IPS DF 19.7 (cell line): ENCODE measurements around the gene ZNF101.
"Not testable (repeated sequence)": the region's sequence is repeated elsewhere in the genome, so short reads cannot be mapped to it uniquely, and the experiment has no call there.

Experiments used
- DNase-seq: peaks from one replicate; pipeline ENCODE4 v3.0.0-alpha.2; 2013; ENCODE audit warnings: low read depth, low spot score

The ZNF101 gene

DNA sequence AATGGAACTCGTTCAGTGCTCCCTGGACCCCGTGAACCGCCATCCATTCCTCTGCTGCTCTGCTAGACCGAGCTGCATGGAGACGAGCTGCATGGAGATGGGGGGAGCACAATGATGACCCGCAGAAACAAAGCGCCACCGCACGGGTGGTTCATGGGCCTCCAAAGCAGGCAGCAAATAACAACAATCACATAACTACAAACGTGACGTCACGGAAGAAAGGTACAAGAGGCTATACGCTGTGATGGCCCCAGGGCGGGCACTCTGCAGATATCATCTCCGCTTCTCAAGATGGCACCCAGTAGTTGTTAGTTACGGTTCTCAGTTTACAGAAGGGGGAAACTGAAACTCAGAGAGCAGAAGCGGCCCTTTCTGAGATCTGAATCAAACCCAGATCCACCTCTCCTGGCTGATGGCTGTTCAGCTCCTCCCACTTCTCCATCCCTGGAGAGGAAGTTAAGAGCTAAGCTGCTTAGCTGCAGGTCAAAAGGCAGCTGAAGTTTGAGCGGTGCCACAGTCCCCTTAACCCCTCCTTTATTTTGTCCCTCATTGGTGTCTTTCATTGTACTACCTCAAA lies 6.9 kb upstream of the ZNF101 start:
- DNase-seq, result no peak

DNA sequence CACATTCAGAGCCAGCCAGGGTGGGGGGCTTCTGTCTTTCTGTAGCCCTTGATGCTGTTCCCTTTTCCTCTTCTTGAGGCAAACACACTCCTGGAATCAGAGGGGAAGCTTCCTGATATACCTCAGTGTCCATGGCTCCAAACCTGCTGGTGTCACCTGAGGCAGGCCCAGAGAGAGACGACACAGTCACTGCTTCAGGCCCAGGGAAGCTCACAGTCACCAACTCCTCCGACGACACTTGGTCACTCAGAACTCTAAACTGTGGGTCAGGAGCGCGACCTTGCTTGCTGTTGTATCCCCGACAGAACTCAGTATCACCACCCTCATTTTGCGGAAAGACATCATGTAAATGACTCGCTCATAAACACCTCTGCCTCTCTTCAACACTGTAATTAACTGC lies 6.3 kb upstream of the ZNF101 start:
- no peak for DNase-seq

DNA sequence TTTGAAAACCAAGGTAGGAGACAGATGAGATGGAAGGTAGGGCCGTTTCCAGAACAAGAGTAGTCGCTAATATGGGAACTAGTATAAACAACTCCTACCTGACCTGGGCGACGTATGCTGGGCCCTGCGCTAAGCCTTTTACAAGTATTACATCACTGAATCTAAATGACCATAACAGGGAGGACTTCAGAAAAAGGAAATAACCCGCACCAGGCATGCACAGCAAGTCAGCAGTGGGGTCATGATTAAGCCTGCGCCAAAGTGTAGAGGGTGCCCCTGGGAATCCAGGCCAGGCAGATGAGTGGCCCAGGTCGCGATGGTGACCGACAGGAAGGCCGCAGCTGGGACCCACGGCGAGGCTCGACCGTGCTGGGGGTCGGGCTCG lies 5.8 kb upstream of the ZNF101 start:
- DNase-seq, result no peak

DNA sequence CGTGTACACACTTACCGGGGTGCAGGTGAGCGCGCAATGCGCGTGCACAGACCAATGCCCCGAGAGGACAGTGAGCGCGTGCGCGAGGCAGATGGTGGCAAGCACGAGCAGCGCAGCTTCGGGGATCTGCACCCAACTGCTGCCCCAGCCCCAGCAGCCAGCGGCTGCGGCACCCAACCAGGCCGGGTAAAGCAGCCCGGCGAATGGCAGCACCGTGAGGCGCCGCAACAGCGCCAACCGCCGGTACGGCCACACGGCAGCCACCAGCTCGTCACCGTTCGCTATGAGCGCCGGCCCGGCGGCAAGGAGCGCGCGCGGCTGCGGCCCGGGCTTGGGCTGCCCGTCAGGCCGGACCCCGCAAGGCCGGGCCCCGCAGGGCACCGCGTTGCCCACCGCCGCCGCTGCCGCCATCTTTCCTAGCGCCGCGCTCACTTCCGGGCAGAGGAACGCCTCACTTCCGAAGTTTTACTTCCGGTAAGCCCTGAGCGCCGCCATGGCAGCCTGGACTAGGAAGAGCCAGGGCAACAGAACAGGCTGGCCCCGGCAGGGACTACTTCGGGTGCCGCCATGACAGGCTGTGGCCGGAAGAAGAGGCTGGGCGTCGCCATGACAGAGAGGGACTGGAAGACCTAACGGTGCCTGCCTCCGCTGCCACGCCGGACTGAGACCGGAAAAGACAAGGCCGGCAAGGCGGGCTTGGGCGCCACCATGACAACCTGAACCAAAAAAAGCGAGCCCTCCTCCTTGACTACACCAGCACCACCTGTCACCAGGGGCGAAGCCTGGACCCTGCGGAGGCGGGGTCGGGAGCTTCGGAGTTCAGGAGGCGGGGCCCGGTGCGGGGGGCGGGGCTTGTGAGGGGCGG lies 5.2 kb upstream of the ZNF101 start, which contains the start of gene ATP13A1:
Gene ATP13A1, minus strand, starts transcription at position 421 of the 865 bp plus-strand sequence. Its CDS starts 10 bp downstream, at position 411.
- DNase-seq, result peak; percentile 89

DNA sequence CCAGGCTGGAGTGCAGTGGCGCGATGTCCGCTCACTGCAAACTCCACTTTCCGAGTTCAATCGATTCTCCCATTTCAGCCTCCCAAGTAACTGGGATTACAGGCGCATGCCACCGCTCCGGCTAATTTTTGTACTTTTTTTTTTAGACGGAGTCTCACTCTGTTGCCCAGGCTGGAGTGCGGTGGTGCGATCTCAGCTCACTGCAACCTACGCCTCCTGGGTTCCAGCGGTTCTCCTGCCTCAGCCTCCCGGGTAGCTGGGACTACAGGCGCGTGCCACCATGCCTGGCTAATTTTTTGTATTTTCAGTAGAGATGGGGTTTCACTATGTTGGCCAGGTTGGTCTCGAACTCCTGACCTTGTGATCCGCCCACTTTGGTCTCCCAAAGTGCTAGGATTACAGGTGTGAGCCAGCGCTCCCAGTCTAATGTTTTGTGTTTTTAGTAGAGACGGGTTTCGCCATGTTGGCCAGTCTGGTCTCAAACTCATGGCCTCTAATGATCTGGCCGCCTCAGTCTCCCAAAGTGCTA lies 3.2 kb upstream of the ZNF101 start:
- not testable (repeated sequence) for DNase-seq

DNA sequence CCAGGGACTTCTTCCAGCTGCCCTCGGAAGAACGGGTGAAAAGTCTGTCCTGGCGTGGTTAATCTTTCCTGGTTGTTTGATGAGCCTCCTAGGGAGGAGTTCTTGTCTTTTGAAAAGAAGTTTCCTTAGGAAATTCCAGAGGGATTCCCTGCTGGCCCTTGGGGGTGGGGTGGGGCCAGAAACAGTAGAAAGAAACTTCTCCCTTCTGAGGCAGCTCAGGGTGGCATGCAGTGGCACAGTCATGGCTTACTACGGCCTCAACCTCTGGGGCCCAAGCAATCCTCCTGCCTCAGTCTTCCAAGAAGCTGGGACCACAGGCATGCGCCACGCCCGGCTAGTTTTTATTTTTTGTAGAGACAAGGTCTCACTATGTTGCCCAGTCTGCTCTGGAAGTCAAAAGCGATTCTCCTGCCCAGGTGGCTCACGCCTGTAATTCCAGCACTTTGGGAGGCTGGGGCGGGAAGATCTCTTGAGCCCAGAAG lies 1.5 kb downstream of the ZNF101 start:
- DNase-seq, result peak; percentile 45

DNA sequence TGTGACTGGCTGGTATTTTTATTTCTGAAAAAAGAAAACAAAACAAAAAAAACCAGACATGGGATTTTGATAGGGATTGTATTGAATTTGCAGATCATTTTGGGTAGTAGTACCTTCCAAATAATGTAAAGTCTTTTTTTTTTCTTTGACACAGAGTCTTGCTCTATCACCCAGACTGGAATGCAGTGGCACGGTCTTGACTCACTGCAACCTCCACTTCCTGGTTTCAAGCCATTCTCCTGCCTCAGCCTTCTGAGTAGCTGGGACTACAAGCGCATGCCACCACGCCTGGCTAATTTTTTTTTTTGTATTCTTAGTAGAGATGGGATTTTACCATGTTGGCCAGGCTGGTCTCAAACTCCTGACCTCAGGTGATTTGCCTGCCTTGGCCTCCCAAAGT lies 4.2 kb downstream of the ZNF101 start:
- DNase-seq, result no peak

DNA sequence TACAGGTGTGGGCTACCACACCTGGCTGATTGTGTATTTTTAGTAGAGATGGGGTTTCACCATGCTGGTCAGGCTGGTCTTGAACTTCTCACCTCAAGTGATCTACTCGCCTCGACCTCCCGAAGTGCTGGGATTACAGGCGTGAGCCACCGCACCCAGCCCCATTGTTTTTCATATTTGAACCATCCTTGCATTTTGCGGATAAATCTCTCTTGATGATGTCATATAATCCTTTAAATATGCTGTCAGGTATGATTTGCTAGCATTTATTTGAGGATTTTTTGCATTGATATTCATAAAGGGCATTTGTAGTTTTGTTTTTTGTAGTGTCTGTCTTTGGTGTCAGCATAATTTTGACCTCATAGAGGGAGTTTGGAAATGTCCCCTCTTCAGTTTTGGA lies 5.7 kb downstream of the ZNF101 start:
- DNase-seq, result no peak

DNA sequence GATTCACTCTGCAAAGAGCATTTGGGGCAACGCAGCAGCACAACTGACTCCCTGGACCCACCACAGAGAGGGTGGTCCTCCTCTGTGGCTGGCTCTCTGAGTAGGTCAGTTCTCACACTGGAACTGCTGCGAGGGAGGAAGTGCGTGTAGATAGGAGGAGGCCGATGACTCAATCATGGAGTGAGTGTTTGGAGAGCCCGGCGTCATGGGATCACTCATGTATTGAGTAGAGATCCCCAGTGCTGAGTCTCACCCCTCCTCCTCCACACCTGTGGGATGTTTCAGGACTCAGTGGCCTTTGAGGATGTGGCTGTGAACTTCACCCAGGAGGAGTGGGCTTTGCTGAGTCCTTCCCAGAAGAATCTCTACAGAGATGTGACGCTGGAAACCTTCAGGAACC lies 8.9 kb downstream of the ZNF101 start:
- DNase-seq, result no peak

DNA sequence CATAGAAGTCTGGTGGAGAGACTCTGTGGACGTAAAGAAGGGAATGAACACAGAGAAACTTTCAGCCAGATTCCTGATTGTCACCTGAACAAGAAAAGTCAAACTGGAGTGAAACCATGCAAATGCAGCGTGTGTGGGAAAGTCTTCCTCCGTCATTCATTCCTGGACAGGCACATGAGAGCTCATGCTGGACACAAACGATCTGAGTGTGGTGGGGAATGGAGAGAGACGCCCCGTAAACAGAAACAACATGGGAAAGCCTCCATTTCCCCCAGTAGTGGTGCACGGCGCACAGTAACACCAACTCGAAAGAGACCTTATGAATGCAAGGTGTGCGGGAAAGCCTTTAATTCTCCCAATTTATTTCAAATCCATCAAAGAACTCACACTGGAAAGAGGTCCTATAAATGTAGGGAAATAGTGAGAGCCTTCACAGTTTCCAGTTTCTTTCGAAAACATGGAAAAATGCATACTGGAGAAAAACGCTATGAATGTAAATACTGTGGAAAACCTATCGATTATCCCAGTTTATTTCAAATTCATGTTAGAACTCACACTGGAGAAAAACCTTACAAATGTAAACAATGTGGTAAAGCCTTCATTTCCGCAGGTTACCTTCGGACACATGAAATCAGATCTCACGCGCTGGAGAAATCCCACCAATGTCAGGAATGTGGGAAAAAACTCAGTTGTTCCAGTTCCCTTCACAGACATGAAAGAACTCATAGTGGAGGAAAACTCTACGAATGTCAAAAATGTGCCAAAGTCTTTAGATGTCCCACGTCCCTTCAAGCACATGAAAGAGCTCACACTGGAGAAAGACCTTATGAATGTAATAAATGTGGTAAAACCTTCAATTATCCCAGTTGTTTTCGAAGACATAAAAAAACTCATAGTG lies 10.8 kb downstream of the ZNF101 start:
- DNase-seq, result no peak

DNA sequence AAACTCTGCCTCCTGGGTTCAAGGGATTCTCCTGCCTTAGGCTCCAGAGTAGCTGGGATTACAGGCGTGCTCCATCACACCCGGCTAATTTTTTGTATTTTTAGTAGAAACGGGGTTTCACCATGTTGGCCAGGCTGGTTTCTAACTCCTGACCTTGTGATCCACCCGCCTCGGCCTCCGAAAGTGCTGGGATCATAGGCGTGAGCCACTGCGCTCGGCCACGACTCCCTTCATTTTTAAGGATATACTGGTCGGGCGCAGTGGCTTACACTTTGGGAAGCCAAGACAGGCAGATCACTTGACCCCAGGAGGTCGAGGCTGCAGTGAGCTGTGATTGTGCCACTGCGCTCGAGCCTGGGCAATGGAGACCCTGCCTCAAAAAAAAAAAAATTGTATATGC lies 17.5 kb downstream of the ZNF101 start:
- DNase-seq, result not testable (repeated sequence)

DNA sequence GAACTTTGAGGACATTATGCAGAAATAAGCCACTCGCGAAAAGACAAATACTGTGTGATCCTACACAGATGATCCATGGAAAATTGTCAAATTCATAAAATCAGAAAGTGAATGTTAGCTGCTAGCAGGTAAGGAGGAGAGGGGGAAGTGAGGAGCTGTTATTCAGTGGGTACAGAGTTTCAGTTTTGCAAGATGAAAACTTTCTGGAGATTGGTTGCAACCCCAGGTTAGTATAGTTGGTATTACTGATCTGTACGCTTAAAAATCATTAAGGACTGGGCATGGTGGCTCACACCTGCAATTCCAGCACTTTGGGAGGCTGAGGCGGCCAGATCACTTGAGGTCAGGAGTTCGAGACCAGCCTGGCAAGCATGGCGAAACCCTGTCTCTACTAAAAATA lies 17.9 kb downstream of the ZNF101 start:
- DNase-seq, result no peak

DNA sequence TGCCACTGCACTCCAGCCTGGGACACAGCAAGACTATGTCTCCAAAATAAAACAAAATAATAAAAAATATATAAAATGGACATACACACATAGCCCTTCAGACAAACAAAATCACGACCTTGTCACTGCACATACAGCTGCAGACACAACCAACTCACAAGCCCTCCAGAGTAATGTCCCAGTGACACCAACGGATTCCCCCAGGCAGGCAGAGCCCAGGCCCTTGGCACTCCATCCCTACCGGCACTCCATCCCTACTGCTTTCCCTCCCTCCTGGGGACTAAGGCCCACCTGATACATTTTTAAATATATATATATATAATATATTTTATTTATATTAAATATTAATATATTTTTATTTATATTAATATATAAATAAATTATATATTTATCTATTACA lies 18.5 kb downstream of the ZNF101 start:
- no peak for DNase-seq

DNA sequence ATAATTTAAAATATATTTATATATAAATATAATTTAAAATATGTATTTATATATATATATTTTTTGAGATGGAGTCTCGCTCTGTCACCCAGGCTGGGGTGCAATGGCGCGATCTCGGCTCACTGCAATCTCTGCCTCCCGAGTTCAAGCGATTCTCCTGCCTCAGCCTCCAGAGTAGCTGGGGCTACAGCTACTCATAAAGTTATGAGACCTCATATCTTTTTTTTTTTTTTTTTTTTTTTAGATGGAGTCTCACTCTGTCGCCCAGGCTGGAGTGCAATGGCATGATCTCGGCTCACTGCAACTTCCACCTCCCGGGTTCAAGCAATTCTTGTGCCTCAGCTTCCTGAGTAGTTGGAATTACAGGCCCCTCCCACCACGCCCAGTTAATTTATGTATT lies 20.4 kb downstream of the ZNF101 start:
- not testable (repeated sequence) for DNase-seq

DNA sequence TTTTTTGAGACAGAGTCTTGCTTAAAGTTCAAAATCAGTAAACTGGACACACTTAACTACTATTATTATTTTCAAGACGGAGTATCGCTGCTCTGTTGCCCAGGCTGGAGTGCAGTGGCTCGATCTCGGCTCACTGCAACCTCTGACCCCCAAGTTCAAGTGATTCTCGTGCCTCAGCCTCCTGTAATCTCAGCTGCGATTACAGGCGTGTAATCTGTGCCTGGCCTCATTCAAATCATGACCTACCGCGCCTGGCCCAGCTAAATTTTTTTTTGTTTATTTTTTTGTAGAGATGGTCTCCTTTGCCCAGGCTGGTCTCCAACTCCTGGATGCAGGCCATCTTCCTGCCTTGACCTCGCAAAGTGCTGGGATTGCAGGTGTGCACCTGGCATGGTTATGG lies 23.0 kb downstream of the ZNF101 start:
- no peak for DNase-seq

DNA sequence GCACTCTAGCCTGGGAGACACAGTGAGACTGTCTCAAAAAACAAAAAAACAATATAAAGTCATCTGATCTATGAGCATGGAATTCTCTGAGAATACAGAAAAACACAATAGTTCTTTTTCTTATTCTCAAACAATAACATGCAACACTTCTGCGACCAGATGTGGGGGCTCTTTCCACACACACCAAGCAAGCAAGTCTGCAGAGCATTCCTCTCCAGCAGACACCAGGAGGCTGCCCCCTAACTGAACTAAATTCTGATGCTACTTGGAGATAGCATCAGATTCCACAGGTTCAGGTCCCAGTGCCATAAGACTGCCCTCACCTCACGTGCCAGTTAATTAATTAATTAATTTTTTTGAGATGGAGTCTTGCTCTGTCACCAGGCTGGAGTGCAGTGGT lies 27.7 kb downstream of the ZNF101 start:
- no peak for DNase-seq

DNA sequence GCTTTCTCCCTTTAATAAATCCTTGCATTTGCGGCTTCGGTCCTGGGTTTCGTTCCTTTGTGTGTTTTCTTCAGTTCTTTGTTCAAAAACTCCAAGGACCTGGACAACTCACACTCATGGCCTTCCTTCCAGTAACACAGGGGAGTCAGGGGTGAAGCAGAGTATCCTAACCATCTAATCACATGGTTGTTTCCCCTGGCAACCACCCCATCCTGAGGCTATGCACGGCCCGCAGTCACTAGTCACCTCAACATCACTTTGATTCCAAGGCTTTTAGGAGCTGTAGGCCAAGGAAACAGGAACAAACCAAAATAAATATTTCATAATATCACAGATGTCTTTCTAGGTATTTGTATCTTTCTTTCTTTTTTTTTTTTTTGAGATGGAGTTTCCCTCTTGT lies 28.9 kb downstream of the ZNF101 start:
- no peak for DNase-seq

DNA sequence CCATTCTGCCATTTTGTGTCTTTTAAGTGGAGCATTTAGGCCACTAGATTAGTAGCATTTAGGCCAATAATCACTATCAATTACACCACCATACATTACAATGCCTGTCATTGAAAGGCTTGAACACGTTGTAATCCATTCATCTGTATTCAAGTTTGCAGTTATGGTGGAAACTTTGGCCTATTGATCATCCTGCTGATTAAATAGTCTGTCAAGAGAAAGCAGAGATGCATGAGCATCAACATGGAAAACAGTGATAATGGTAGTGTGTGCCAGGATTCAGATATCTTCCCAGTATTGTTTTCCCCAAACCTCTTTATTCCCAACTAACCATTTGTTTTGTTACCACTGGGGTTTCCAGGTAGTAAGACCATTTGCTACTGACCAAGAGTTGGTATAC lies 31.9 kb downstream of the ZNF101 start:
- DNase-seq, result not testable (repeated sequence)

DNA sequence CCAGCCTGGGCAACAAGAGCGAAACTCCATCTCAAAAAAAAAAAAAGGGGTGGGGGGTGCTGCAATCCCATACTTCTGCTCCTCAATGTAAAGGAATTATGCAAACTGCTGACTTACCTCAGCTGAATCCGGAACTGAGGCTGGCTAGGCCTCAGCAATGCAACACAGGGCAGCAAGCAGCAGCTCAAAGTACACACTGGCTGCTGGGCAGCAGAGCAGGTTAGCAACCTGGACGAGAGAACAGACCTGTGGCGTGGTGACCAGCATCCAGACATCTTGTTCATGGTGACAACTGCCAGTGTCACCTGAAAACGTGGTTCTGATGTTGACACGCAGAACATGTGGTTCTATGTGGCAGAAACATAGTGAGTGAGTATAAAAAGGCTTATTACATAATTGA lies 36.2 kb downstream of the ZNF101 start:
- DNase-seq, result no peak

DNA sequence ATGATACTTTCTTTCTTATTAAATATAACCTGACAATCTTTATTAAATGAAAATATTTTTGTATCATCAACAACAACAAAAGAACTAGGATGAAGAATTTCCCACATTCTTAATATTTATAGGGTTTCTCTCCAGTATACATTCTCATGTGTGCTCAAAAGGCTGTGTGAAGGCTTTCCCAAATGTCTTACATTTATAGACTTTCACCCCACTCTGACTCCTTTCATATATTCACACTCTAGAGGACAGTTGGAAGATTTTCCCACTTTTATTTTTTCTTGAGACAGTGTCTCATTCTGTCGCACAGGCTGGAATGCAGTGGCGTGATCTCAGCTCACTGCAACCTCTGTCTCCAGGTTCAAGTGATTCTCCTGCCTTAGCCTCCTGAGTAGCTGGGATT lies 41.9 kb downstream of the ZNF101 start:
- no peak for DNase-seq

DNA sequence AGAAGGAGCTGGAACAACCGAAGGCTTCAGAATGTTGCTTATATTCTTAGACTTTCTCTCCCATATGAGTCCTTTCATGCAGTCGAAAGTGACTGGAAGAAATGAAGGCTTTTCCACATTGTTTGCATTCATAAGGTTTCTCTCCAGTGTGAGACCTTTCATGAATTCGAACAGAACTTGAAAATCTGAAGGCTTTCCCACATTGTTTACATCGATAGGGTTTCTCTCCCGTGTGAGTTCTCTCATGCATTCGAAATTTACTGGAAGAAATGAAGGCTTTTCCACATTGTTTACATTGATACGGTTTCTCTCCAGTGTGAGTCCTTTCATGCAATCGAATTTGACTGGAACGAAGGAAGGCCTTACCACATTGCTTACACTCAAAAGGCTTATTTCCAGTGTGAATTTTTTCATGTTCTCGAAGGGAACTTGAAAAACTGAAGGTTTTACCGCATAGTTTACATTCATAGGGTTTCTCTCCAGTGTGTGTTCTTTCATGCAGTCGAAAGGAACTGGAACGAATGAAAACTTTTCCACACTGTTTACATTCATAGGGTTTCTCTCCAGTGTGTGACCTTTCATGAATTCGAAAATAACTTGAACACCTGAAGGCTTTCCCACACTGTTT lies 42.8 kb downstream of the ZNF101 start:
- no peak for DNase-seq
